HG03469 (cell line): ENCODE data around the gene INTS14.

Experiments
- ATAC-seq: cut with Tn5 transposase; IDR thresholded peaks from one replicate; pipeline ENCODE4 v1.9.1; 2021; ENCODE audit warnings: mild to moderate bottlenecking, moderate library complexity, moderate number of reproducible peaks; ENCODE audit not compliant: unreplicated experiment

Gene INTS14

GRCh38 chr15:65535192-65535591, 75.7 kb downstream of the INTS14 start:
- no peak for ATAC-seq

- no peak for ATAC-seq
These were observed 77.7 kb downstream of the INTS14 start for GRCh38 chr15:65533057-65533756.

GRCh38 chr15:65532738-65533051, 78.2 kb downstream of the INTS14 start:
- no peak for ATAC-seq

- peak; percentile 52 for ATAC-seq
These were observed 80.4 kb downstream of the INTS14 start, which contains the start of gene HACD3 for GRCh38 chr15:65530318-65531111. TSS of gene HACD3 (plus strand) at chr15:65530463. CDS start at chr15:65530632, 169 bp downstream.

- ATAC-seq, result no peak
These were observed 81.1 kb downstream of the INTS14 start for GRCh38 chr15:65529762-65530317.
